ENCODE data around the gene COQ4.

The COQ4 gene

GRCh38 chr9:128294142-128294541 is 28.5 kb upstream of the COQ4 start:
- no peak for TF ChIP-seq POLR2AphosphoS5 (IDR thresholded peaks at IDR 0.05; ENCODE audit: low read depth, low read length)
- no peak for TF ChIP-seq SIN3A (IDR thresholded peaks at IDR 0.05; ENCODE audit: borderline replicate concordance, insufficient read depth, low read length)
- no peak for TF ChIP-seq FOXP2 (optimal IDR thresholded peaks at IDR 0.05; ENCODE audit: borderline replicate concordance, extremely low read depth, extremely low read length, insufficient read depth)
- no peak for TF ChIP-seq TAF1 (IDR thresholded peaks at IDR 0.05; ENCODE audit: borderline replicate concordance, insufficient read depth, low read length)
- TF ChIP-seq REST (IDR thresholded peaks at IDR 0.05; ENCODE audit: insufficient read depth in 1 of 2, low read depth in 2 of 2, low read length in 2 of 2) = no peak

- TF ChIP-seq TAF1 (IDR thresholded peaks at IDR 0.05; ENCODE audit: borderline replicate concordance, insufficient read depth, low read length) (no peak), POLR2AphosphoS5 (IDR thresholded peaks at IDR 0.05; ENCODE audit: low read depth, low read length) (no peak), SIN3A (IDR thresholded peaks at IDR 0.05; ENCODE audit: borderline replicate concordance, insufficient read depth, low read length) (no peak), FOXP2 (optimal IDR thresholded peaks at IDR 0.05; ENCODE audit: borderline replicate concordance, extremely low read depth, extremely low read length, insufficient read depth) (no peak), REST (IDR thresholded peaks at IDR 0.05; ENCODE audit: insufficient read depth in 1 of 2, low read depth in 2 of 2, low read length in 2 of 2) (no peak)
These were observed 26.1 kb upstream of the COQ4 start for GRCh38 chr9:128296340-128297220.

- no peak for TF ChIP-seq REST (IDR thresholded peaks at IDR 0.05; ENCODE audit: insufficient read depth in 1 of 2, low read depth in 2 of 2, low read length in 2 of 2)
- no peak for TF ChIP-seq FOXP2 (optimal IDR thresholded peaks at IDR 0.05; ENCODE audit: borderline replicate concordance, extremely low read depth, extremely low read length, insufficient read depth)
- no peak for TF ChIP-seq POLR2AphosphoS5 (IDR thresholded peaks at IDR 0.05; ENCODE audit: low read depth, low read length)
- TF ChIP-seq TAF1 (IDR thresholded peaks at IDR 0.05; ENCODE audit: borderline replicate concordance, insufficient read depth, low read length) = no peak
- TF ChIP-seq SIN3A (IDR thresholded peaks at IDR 0.05; ENCODE audit: borderline replicate concordance, insufficient read depth, low read length) = no peak
These were observed 25.3 kb upstream of the COQ4 start for GRCh38 chr9:128297221-128297773.

- TF ChIP-seq SIN3A (IDR thresholded peaks at IDR 0.05; ENCODE audit: borderline replicate concordance, insufficient read depth, low read length) (no peak), TAF1 (IDR thresholded peaks at IDR 0.05; ENCODE audit: borderline replicate concordance, insufficient read depth, low read length) (no peak), REST (IDR thresholded peaks at IDR 0.05; ENCODE audit: insufficient read depth in 1 of 2, low read depth in 2 of 2, low read length in 2 of 2) (no peak), FOXP2 (optimal IDR thresholded peaks at IDR 0.05; ENCODE audit: borderline replicate concordance, extremely low read depth, extremely low read length, insufficient read depth) (no peak), POLR2AphosphoS5 (IDR thresholded peaks at IDR 0.05; ENCODE audit: low read depth, low read length) (no peak)
These were observed 23.8 kb upstream of the COQ4 start for GRCh38 chr9:128298535-128299482.

Data from PFSK-1 (cell line).